GM18519 (cell line): ENCODE measurements around the gene NCOA5.

Experiments
- ATAC-seq: cut with Tn5 transposase; IDR thresholded peaks from one replicate; pipeline ENCODE4 v1.9.1; 2021; ENCODE audit warnings: mild to moderate bottlenecking, moderate library complexity; ENCODE audit not compliant: unreplicated experiment, low FRiP score

The NCOA5 gene

DNA sequence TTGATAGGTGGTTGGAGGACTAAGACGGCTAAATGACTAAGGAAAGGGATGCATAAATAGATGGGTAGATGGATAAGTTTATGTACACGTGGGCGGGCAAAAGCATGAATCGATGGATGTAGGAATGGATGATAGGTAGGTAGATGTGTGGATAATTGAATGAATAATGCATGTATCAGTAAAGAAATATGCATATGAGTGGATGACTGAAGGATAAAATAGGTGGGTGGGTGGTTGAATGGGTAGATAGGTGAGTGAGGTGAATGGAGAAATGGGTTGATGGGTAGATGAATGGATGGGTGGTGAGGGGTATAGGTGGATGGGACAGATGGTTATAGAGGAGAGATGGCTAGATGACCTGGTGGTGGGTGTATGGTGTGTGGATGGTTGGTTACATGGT is 40.6 kb downstream of the NCOA5 start:
- ATAC-seq = no peak

DNA sequence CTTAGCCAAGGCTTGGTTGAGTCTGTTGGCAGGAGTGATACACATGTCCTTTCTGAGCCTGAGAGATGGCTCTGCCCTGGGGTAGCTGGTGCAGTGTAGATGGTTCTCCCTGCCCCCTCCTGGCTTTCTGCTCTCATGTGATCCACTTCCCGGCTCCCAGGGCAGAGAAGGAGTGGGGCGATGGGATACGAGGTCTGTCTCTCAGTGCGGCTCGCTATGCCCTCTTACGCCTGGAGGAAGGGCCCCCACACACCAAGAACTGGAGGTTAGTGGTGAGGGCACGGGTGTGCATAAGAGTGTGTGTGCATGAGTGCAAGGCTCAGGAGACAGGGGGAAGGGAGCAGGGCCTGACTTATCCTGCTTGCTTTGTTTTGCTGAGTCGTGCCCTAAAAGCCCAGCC is 41.9 kb downstream of the NCOA5 start:
- ATAC-seq = no peak

DNA sequence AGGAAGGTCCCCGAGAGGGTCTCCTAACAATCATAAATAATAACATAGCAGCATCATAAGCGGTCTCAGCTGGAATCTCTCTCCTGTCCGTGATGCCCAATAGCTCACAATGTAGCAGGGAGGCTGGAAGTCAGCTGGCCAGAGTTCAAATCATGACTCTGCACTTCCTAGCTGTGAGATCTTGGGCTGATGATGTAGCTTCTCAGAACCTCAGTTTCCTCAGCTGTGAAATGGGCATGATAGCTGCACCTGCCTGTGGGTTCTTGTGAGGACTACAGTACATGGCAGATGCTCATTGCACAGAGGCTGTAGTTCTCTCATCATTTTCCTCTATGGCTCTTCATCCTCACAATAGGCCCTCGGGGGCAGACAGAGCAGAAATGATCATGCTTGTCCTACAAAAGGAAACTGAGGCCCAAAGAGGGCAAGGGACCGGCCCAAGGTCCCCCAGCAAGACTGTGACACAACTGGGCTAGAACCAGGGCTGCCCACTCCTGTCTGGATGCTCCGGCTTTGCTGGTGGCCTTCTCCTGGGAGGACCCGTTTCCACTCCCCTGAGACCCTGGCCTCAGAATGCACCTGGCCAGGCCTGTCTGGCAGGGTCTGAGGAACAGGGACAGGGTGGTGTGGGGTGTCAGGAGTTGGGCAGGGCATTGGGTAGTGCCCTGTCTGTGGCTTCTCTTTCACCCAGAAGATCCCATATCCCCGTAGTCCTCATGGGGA is 43.0 kb downstream of the NCOA5 start:
- no peak for ATAC-seq

DNA sequence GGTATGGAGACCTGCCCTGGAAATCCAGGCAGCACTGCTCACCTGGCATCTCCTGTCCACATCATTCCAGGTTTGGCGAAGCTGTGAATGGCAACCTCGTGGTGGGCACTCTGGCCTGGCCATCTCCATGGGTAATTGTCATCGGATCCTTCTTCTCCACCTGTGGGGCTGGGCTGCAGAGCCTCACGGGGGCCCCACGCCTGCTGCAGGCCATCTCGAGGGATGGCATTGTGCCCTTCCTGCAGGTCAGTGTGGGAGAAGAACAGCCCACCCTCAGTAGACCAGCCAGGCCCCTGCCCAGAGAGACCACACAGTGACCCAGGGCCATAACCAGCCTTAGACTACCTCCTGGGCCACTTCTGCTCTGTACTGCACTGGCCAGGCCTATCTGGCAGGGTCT is 44.9 kb downstream of the NCOA5 start:
- no peak for ATAC-seq

DNA sequence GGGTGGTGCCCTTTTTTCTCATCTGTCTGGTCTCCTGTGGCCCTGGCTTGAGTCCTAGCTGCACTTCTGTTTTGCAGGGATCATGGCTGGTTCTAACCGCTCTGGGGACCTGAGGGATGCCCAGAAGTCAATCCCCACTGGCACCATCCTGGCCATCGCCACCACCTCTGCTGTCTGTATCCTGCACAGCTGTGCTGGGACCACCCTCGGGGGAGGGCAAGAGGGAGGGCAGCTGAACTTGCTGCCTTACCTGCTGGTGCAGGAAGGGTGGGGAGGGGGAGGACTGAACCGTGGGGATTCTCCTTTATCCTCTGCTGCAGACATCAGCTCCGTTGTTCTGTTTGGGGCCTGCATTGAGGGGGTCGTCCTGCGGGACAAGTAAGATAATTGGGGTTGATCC is 46.2 kb downstream of the NCOA5 start:
- ATAC-seq = no peak

DNA sequence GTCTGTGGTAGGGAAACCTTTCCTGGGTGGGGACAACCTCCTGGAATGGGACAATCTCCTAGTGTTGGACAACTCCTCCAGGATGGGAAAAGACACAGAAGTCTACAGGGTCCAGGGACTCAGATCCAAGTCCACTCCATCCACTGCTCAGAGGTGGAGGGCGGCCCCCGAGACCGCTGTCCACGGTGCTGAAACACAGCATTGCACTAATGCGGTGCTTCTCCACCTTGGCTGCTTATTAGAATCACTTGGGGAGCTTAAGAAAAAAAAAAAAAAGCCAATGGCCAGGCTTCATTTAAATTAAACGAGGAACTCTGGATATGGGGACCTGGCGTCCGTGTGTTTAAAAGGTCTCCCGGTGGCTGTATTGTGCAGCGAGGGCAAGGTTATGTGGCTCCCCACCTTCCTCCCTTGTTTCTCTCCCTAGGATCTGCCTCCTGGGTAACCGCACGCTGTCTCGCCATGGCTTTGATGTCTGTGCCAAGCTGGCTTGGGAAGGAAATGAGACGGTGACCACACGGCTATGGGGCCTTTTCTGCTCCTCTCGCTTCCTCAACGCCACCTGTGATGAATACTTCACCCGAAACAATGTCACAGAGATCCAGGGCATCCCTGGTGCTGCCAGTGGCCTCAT is 48.7 kb downstream of the NCOA5 start:
- ATAC-seq = no peak

DNA sequence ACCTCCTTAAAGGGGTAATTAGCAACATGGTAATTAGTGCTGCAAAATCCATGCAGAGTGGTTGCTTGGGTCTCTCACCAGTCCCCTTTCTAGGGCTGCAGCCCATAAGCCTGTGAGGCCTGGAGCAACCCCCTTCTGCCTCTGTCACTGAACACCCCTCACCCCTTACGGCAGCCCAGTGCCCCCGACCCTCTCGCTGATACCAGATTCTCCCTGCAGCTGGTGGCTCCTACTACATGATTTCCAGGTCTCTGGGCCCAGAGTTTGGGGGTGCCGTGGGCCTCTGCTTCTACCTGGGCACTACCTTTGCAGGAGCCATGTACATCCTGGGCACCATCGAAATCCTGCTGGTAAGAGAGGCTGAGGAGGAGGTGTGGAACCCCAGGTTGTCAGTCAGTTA is 52.7 kb downstream of the NCOA5 start:
- no peak for ATAC-seq

DNA sequence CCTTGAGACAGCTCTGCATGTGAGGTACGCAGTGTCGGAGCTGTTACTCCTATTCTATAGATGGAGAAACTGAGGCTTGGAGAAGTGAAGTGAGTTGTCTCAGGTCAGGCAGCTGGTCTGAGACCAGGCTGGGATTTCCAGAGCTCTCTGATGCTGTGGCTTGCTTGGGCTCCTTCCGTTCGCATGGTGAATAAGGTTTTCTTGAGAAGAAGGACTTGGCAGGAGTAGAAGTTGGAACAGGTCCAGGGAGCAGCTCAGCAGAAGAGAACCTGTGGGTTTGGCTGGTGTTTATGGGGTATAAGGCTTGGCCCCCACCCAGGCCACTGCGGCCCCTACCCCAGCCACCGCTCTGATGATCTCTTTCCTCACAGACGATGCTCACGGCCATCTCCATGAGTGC is 53.4 kb downstream of the NCOA5 start:
- no peak for ATAC-seq

DNA sequence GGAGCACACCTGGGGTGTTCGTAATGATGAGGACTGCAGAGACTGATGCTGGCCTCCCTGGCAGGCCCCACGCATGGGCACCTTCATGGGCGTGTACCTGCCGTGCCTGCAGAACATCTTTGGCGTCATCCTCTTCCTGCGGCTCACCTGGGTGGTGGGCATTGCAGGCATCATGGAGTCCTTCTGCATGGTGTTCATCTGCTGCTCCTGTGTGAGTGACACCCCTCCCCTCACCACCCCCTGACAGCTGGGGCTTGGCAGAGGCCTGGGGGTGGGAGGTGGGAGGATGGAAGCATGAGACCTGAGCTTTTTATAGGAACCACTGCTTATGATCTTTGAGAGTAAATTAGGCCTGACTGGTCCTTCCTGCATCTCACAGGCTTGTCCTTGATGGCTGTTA is 54.0 kb downstream of the NCOA5 start:
- no peak for ATAC-seq

DNA sequence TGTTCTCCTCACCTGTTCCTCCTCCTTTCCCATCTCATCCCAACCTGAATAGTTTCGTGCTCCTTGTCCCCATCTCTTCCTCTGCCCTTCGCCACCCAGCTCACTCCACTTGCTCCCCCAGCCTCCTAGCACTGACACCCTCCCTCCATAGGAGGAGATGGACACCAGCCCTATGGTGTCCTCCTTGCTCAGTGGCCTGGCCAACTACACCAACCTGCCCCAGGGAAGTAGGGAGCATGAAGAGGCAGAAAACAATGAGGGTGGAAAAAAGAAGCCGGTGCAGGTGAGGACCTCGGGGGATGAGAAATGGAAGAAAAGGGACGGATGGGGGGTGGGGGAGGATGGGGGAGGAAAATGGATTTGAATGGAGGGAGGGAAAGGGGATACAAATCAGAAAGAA is 54.5 kb downstream of the NCOA5 start:
- no peak for ATAC-seq

DNA sequence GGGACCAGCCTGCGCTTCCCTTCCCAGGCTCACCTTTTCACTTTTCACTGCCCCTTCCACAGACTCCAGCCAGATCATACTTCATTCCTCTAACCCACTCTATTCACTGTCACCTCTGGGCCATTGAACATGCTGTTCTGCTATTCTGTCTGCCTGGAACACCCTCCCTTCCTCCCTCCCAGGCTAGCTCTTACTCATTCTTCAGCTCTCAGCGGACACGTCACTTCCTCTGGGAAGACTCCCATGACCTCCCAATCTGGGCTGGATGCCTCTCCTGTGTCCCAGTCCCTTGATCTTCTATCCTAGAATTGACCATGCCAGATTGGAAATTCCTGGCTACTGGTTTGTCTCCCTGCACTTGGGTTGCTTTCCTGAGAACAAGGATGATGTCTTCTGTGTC is 55.7 kb downstream of the NCOA5 start:
- no peak for ATAC-seq

DNA sequence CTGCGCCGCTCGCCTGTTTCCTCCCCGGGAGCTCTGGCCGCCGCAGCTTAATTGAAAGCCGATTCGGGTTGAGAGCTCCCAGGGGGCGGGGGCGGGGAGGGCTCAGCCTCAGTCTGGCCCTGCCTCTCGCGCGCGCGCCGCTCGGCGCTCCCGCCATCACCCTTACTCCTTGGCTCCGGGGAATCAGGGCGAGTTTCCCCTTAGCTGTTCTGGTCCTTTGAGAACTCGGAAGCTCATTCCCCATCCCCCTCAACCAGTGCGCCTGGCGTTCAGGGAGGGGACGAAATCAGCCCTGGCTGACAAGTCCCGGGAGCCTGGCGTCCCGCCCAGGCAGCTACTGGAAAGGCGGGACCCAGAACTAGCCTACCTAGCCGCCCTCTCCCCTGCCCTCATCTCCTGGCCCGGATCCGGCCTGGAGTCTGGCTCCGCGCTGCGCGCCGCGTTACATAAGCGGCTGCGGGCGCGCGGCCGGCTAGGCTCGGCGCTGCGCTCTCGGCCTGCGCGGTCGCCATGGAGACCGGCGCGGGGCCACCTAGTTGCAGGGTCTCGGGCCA is 58.0 kb downstream of the NCOA5 start:
- no peak for ATAC-seq

DNA sequence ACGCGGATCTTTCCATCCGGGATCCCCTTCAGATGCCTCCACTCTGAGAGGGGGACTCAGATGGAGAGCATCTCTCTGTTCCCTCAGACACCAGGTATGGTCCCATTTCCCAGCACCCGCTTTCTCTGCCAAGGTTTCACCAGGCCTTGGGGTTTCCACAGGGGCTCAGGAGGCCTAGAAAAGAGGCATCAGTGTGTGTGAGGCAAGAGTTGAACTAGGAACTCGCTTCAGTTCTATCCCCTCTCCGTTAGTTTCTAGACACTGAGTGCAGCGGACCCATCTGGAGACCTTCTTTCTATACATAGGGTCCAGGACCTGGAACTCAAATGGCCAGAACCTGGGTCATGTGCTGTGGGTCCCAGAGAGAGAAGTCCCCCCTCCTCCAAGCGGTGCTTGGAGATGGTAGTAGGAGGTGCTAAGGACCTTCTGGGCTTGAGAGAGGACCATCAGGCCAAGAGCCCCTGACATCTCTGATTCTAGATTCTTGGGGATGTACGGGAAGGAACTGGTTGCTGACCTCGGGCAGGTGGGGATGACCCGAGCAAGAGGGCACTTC is 58.7 kb downstream of the NCOA5 start:
- no peak for ATAC-seq

DNA sequence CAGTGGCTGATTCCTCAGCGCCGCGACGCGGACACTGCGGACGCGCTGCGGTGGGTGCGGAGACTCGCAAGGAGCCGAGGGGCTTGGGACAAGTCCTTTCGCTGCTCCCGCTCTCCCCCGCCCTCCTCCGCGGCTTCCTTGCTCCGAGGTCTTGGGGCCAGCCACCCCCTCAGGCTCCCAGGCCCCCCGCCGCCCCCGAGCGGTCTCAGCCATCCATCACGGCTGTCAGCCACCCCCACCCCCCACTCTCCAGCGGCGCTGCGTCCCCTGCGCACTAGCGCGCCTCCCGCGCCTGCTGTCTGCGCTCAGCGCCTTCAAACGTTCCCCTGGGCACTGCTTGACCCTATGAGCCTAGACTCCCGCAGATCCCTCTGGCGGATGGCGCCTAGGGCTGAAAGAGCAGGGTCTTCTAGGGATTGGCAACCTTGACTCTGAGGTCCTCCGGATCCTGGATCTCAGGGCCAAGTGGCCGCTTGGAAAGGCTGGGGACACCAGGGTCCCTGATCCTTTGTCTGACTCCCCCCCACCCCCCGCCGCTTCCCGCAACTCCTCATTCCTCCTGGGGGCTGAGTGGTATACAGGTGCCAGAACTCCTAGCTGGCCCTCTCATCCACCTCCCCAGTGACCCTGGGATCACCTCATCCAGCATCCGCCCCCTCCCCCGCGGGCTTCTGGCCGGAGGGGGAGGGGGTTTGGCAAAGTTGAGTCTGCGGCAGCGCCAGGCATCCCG is 59.3 kb downstream of the NCOA5 start:
- ATAC-seq = no peak

DNA sequence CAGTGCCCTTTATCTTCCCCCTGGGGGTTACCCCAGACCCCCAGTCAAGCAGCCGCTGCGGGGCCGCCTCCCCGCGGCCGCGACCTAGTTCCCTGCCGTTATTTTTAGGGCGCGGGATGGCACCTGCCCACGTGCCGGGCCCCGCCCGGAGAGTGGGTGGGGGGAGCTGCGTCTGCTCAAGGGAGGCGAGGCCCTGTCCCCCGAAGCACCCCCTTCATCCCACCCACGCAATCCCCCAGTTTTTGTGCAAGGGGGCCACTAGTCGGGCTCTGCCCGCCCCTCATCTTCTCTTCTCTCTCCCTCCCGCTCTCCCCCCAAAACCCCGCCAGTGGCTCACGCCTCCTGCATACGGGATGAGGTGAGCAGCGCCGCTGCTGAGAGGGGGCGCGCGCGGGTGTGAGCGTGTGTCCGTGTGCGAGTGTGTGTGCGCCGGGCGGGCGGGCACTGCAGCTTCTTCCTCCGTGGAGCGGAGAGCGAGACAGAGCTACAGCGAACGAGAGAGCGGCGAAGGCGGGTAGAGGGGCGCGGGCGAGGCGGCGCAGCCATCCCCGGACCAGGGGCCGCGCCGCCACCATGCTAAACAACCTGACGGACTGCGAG is 60.9 kb downstream of the NCOA5 start, which contains the start of gene SLC12A5:
TSS of gene SLC12A5 (plus strand) at position 444 of the 600 bp plus-strand sequence. CDS start at position 574, 130 bp downstream.
- no peak for ATAC-seq

DNA sequence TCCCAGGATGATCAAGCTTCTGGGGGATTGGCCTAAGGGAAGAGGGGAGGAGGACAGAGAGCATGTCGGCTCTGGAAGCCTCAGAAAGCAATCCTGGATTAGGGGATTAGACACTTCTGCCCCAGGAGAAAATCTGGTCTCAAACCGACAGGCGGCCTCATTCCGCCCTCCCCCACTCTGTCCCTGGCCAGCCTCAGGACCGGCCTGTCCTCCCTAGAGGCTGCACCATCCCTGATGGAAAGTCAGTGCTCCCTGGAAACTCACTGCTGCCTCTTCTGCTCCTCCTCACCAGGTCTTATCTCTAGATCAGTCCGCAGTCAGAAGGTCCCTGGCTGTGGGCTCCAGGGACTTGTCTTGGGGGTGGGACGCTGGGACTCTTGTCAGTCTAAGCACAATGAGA is 61.7 kb downstream of the NCOA5 start:
- no peak for ATAC-seq

DNA sequence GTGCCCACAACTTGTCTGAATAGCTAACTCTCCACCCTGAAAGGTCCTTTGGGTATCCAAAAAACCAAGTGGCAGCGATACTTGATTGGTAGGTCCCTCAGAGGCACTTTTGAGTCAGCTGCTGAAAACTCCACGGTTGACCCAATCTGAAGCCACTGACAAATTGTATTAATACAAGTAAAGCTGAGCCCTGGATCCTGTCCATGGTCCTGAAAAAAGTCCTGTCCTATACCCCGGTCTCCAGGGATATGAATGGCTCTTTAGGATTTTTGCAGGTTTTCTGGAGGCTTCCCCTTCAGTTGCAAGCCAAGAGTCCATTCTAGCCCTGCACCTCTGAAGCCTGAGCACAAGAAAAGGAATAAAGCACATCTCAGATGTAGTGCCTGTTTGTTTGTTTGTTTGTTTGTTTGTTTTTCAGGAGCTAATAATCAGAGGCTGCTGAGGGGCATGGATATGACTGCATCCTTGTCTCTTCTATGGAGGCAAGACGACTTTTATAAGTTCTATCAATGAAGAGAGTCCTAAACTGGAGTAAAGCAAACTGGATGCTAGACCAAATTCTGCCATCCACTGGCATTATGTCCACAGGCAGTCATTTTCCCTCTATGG is 62.4 kb downstream of the NCOA5 start:
- no peak for ATAC-seq

DNA sequence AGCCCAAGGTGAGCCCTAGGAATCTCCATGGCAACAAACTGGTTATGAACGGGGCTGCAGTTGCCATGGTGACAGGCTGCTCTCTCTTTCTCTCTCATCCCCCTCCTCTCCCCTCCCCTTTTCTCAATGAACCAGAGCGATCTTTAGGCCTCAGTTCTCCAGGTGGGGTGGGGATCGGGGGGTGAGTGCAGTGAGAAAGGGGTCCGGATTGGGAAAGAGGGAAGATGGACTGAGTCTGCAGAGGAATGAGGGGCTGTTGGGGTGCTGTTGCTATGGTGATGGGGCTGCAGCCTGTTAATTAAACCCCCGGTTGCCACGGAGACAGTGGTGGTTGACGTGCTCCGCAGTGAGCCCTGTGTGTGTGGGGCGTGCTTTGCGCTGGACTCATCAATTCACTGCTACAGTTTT is 64.4 kb downstream of the NCOA5 start:
- no peak for ATAC-seq

DNA sequence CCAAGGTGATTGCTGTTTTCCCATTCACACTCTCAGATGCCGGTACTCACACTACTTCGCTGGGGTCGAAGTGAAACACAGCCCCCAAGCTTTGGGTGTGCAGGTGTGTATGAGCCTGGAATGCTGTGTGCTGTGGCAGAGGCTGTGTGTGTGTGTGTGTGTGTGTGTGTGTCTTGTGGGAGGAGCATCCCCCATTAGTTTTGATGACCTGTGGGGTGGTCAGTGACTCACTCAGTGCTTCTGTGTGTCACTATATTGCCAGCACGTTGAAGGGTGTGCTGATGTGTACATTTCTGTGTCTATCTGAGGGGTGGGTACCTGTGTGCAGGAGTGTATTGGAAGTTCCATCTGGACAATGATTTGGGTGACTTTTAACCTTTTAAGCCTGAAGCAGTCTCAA is 65.8 kb downstream of the NCOA5 start:
- ATAC-seq = no peak

DNA sequence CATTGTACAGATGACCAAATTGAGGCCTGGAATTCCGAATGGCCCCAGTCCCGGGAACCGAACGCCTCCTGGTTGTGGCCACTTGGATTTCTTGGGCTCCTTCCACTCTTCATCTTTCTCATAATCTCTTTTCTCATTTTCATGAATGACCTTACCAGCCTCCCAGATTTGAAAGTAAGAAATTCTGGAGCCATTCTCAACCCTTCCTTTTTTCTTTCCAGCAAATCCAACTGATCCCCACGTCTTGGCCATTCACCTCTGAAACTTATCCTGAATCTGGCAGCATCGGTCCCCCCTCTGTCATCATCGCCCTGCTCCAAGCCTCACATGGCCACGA is 66.6 kb downstream of the NCOA5 start:
- no peak for ATAC-seq
